H1 (cell line): Measurements from ENCODE around the gene ADRA2A. TPM values are rescaled to one million over a fixed set of nuclear protein-coding genes. Genes with fewer than 3 reads are reported as not detected.

Experiments
- CTCF ChIA-PET: fragments of 300-600 bp; sonication (Branson Sonifier 250); formaldehyde crosslinking; loops from one replicate; lab custom pipeline; 2021; ENCODE audit not compliant: partially characterized antibody; lab: Charles Lee
- POLR2A ChIA-PET: fragments of 300-600 bp; sonication (Branson Sonifier 250); formaldehyde crosslinking; loops from one replicate; lab custom pipeline; 2021; ENCODE audit warnings: inconsistent platforms; ENCODE audit not compliant: partially characterized antibody; lab: Charles Lee
- DNase-seq, 2 experiments: peaks; one replicate each; pipeline versions ENCODE4 v3.0.0 to v3.0.0-alpha.2; 2010 to 2022; ENCODE audit warnings: low spot score in 2 of 2, low read depth in 1 of 2, mixed read lengths in 1 of 2
- FAIRE-seq: peaks from 2 replicates; lab custom pipeline; 2011; peaks lifted over from hg19 to GRCh38; lab: Jason Lieb, UNC
- H2AFZ ChIP-seq: 2 replicates; pipeline ENCODE4 v1.8.1; 2012; ENCODE audit warnings: low read length, inconsistent platforms
- H2AK5ac ChIP-seq: 2 replicates; pipeline ENCODE4 v1.6.1; 2013; ENCODE audit warnings: low read depth, low read length
- H2BK120ac ChIP-seq: replicated peaks from 2 replicates; pipeline ENCODE3; 2013; ENCODE audit warnings: low read depth, low read length, inconsistent platforms
- H2BK12ac ChIP-seq: 2 replicates; pipeline ENCODE4 v1.6.1; 2013; ENCODE audit warnings: low read depth, low read length
- H2BK15ac ChIP-seq: 2 replicates; pipeline ENCODE4 v1.6.1; 2013; ENCODE audit warnings: low read length
- H2BK20ac ChIP-seq: 2 replicates; pipeline ENCODE4 v1.6.1; 2013; ENCODE audit warnings: low read length
- H2BK5ac ChIP-seq: 2 replicates; pipeline ENCODE4 v1.6.1; 2013; ENCODE audit warnings: low read depth, low read length
- H3K14ac ChIP-seq: 2 replicates; pipeline ENCODE4 v1.6.1; 2013; ENCODE audit warnings: inconsistent platforms; ENCODE audit not compliant: insufficient read length
- H3K18ac ChIP-seq: 2 replicates; pipeline ENCODE4 v1.6.1; 2013; ENCODE audit warnings: low read length; ENCODE audit errors: extremely low read depth
- H3K23ac ChIP-seq: 2 replicates; pipeline ENCODE4 v1.6.1; 2013; ENCODE audit warnings: inconsistent platforms; ENCODE audit not compliant: insufficient read length
- H3K23me2 ChIP-seq: 2 replicates; pipeline ENCODE4 v1.6.1; 2013; ENCODE audit warnings: low read depth, low read length
- H3K27ac ChIP-seq: 2 replicates; pipeline ENCODE4 v1.6.1; 2011; ENCODE audit warnings: low read depth, low read length, inconsistent platforms
- H3K27me3 ChIP-seq, 4 experiments: replicated peaks in 1 of 4; 1 replicate in 1 of 4; 2 replicates in 3 of 4; pipeline versions ENCODE4 v1.6.1 to v1.8.1; 2011 to 2013; ENCODE audit warnings: low read length in 3 of 4, mild to moderate bottlenecking in 3 of 4, inconsistent platforms in 2 of 4, mixed read lengths in 2 of 4, moderate library complexity in 1 of 4; ENCODE audit not compliant: control insufficient read depth in 3 of 4, insufficient read depth in 3 of 4; ENCODE audit errors: extremely low read depth in 1 of 4
- H3K36me3 ChIP-seq, 4 experiments: 2 replicates each; pipeline versions ENCODE4 v1.6.1 to v1.8.1; 2011 to 2013; ENCODE audit warnings: mild to moderate bottlenecking in 4 of 4, low read length in 3 of 4, moderate library complexity in 2 of 4, control low read depth in 1 of 4, inconsistent platforms in 1 of 4; ENCODE audit not compliant: insufficient read depth in 4 of 4, control insufficient read depth in 2 of 4
- H3K4ac ChIP-seq: replicated peaks from 2 replicates; pipeline ENCODE3; 2013; ENCODE audit warnings: low read length, low read depth, mixed read lengths, inconsistent platforms; ENCODE audit not compliant: insufficient read length
- H3K4me1 ChIP-seq, 4 experiments: replicated peaks in 1 of 4; 1 replicate in 1 of 4; 2 replicates in 3 of 4; pipeline versions ENCODE4 v1.6.1 to v1.8.1; 2011 to 2013; ENCODE audit warnings: low read length in 3 of 4, inconsistent platforms in 2 of 4, mixed read lengths in 1 of 4; ENCODE audit not compliant: insufficient read depth in 4 of 4, control insufficient read depth in 3 of 4
- H3K4me2 ChIP-seq, 2 experiments: 2 replicates each; pipeline versions ENCODE4 v1.6.1 to v1.8.1; 2011 to 2013; ENCODE audit warnings: low read depth in 2 of 2, low read length in 2 of 2, control low read depth in 1 of 2, inconsistent platforms in 1 of 2, mild to moderate bottlenecking in 1 of 2; ENCODE audit not compliant: insufficient read depth in 1 of 2
- H3K4me3 ChIP-seq, 4 experiments: fragments of 200-600, 300-600 bp in 1 of 4; sonication (generic), shearing (Covaris generic), sonication (Bioruptor Twin) in 1 of 4; 2 replicates each; pipeline versions ENCODE4 v1.5.1 to v1.8.1; 2011 to 2016; ENCODE audit warnings: low read length in 4 of 4, low read depth in 3 of 4, control low read depth in 2 of 4, inconsistent platforms in 2 of 4, mild to moderate bottlenecking in 2 of 4, mixed read lengths in 1 of 4, moderate library complexity in 1 of 4; ENCODE audit not compliant: insufficient read depth in 2 of 4; ENCODE audit errors: extremely low read depth in 1 of 4
- H3K56ac ChIP-seq: replicated peaks from 2 replicates; pipeline ENCODE3; 2013; ENCODE audit warnings: low read depth, mild to moderate bottlenecking, mixed read lengths, low read length, inconsistent platforms; ENCODE audit not compliant: insufficient read length
- H3K79me1 ChIP-seq: 2 replicates; pipeline ENCODE4 v1.6.1; 2013; ENCODE audit warnings: low read depth, low read length, control low read depth
- H3K79me2 ChIP-seq, 2 experiments: 2 replicates each; pipeline versions ENCODE4 v1.6.1 to v1.8.1; 2012 to 2013; ENCODE audit warnings: low read length in 2 of 2, mild to moderate bottlenecking in 2 of 2, inconsistent platforms in 1 of 2; ENCODE audit not compliant: insufficient read depth in 2 of 2, control insufficient read depth in 1 of 2
- H3K9ac ChIP-seq, 4 experiments: replicated peaks in 1 of 4; 1 replicate in 1 of 4; 2 replicates in 3 of 4; pipeline versions ENCODE4 v1.6.1 to v1.8.1; 2011 to 2013; ENCODE audit warnings: low read depth in 3 of 4, low read length in 3 of 4, control low read depth in 2 of 4, mild to moderate bottlenecking in 2 of 4, moderate library complexity in 2 of 4, inconsistent platforms in 1 of 4; ENCODE audit errors: extremely low read depth in 1 of 4
- H3K9me3 ChIP-seq, 2 experiments: 2 replicates each; pipeline versions ENCODE4 v1.6.1 to v1.8.1; 2012 to 2013; ENCODE audit warnings: mild to moderate bottlenecking in 2 of 2, moderate library complexity in 2 of 2, control low read depth in 1 of 2, inconsistent platforms in 1 of 2, low read depth in 1 of 2, low read length in 1 of 2, mixed read lengths in 1 of 2; ENCODE audit not compliant: insufficient read depth in 2 of 2
- H4K20me1 ChIP-seq, 2 experiments: replicated peaks in 1 of 2; 2 replicates each; pipeline versions ENCODE3 to v1.8.1; 2011 to 2013; ENCODE audit warnings: inconsistent platforms in 2 of 2, low read length in 2 of 2, mild to moderate bottlenecking in 1 of 2; ENCODE audit not compliant: insufficient read depth in 2 of 2, control insufficient read depth in 1 of 2
- H4K5ac ChIP-seq: 2 replicates; pipeline ENCODE4 v1.6.1; 2013; ENCODE audit warnings: low read length, low read depth, mixed read lengths, inconsistent platforms; ENCODE audit not compliant: insufficient read length
- H4K8ac ChIP-seq: 2 replicates; pipeline ENCODE4 v1.8.0; 2013; ENCODE audit warnings: mild to moderate bottlenecking, moderate library complexity, low read length, inconsistent platforms; ENCODE audit not compliant: insufficient read depth; ENCODE audit errors: extremely low read depth
- H4K91ac ChIP-seq: replicated peaks from 2 replicates; pipeline ENCODE3; 2013; ENCODE audit warnings: low read length, mixed read lengths, inconsistent platforms; ENCODE audit not compliant: insufficient read length
- ASH2L ChIP-seq: fragments of 200-600, 300-600 bp; sonication (generic); IDR thresholded peaks from one replicate; pipeline ENCODE4 v1.7.1; 2017; ENCODE audit warnings: low read length
- ATF2 ChIP-seq: IDR thresholded peaks from 2 replicates; pipeline ENCODE4 v1.6.1; 2012; ENCODE audit warnings: low read length, inconsistent platforms
- ATF3 ChIP-seq: IDR thresholded peaks from 2 replicates; pipeline ENCODE4 v1.6.1; 2011; ENCODE audit warnings: low read depth, mild to moderate bottlenecking, low read length; ENCODE audit not compliant: insufficient read depth
- PHF8 ChIP-seq: fragments of 200-600 bp; sonication (generic); conservative IDR thresholded peaks from 2 replicates; pipeline ENCODE4 v1.7.1; 2012; ENCODE audit warnings: low read depth, mild to moderate bottlenecking, inconsistent platforms, low read length, moderate library complexity
- POLR2AphosphoS5 ChIP-seq: IDR thresholded peaks from 2 replicates; pipeline ENCODE4 v1.6.1; 2011; ENCODE audit warnings: low read depth, low read length
- POU5F1 ChIP-seq: IDR thresholded peaks from 2 replicates; pipeline ENCODE4 v1.6.1; 2011; ENCODE audit warnings: low read depth, mild to moderate bottlenecking, low read length, moderate library complexity
- RNF2 ChIP-seq: fragments of 200-900, 300-1000 bp; sonication (generic); IDR thresholded peaks from 2 replicates; pipeline ENCODE4 v1.7.1; 2016; ENCODE audit warnings: borderline replicate concordance, low read depth, mild to moderate bottlenecking, antibody characterized with exemption, low read length; ENCODE audit not compliant: poor library complexity, severe bottlenecking; ENCODE audit errors: missing control alignments
- TAF1 ChIP-seq: IDR thresholded peaks from 2 replicates; pipeline ENCODE4 v1.6.1; 2011; ENCODE audit warnings: mild to moderate bottlenecking, low read depth, low read length
- WGBS, 2 experiments: shearing (Covaris generic) in 1 of 2; methylation state at CpG; one replicate each; pipeline versions ENCODE4 v1.1.6 to v1.1.7; 2013 to 2015; ENCODE audit warnings: low lambda C conversion rate in 2 of 2, mixed read lengths in 2 of 2, inconsistent platforms in 1 of 2, low coverage in 1 of 2, missing lambda C conversion rate in 1 of 2; ENCODE audit not compliant: insufficient replicate concordance in 2 of 2, insufficient coverage in 1 of 2, insufficient read length in 1 of 2; ENCODE audit errors: extremely low coverage in 1 of 2, missing lambda C conversion rate in 1 of 2; 5-methylcytosine and 5-hydroxymethylcytosine counted together
- polyA plus RNA-seq, 7 experiments: library from polyadenylated mRNA; depleted of rRNA in 3 of 7; stranded (reverse) in 5 of 7; unstranded in 2 of 7; fragments of >200 nt in 5 of 7; fragments of 200-250 nt in 2 of 7; gene quantifications; 1 replicate in 5 of 7; 2 replicates in 1 of 7; 4 replicates in 1 of 7; pipeline versions ENCODE4 v1.2.1 to v1.2.3, GENCODE V29; 2011 to 2013; ENCODE audit warnings: missing spikeins in 2 of 7, mixed read lengths in 2 of 7
- total RNA-seq: library from RNA; stranded (reverse); fragmentation: NEBNext Ultra II Directional; extraction: Animal tissue kit (Norgen Biotek cat#: 25700); gene quantifications from 2 replicates; pipeline ENCODE4 v1.2.1, GENCODE V29; 2021

Gene ADRA2A
- total and polyA plus RNA-seq, 2 of the 8 experiments (the other 6 are each of a cell fraction or from before 2014, with no cell fraction given), result 5.9 to 6.2 TPM

GRCh38 chr10:111082102-111082975 is 5.5 kb downstream of the ADRA2A start:
- no peak overlapping the region for H3K27ac ChIP-seq
- no peak overlapping the region for H3K9ac ChIP-seq
- no peak overlapping the region for H2BK5ac ChIP-seq
- H4K5ac ChIP-seq, result no peak overlapping the region
- FAIRE-seq (no peak), DNase-seq (peak in 1 of 2 experiments; percentile 45)
- H3K79me2 ChIP-seq, result no peaks in the 10 kb centered on the region
- no peak overlapping the region for H2BK20ac ChIP-seq
- H3K4me1 ChIP-seq, result peaks cover 2 to 18% (median 10%) of the 10 kb centered on the region in 4 experiments
- no peak overlapping the region for H2BK120ac ChIP-seq
- peaks cover 12 to 25% (median 23%) of the 10 kb centered on the region in 4 experiments for H3K27me3 ChIP-seq
- no peak overlapping the region for H2BK15ac ChIP-seq
- peaks cover 0 to 14% of the 10 kb centered on the region in 2 experiments; a peak in 1 of 4 replicates for H3K9me3 ChIP-seq
- H4K20me1 ChIP-seq, result peaks cover 0 to 2% of the 10 kb centered on the region in 2 experiments
- H2BK12ac ChIP-seq, result 0 out of 2 replicates have a peak overlapping the region, but pooled peaks have one; percentile 17
- peaks cover 0 to 13% (median 0%) of the 10 kb centered on the region in 4 experiments; a peak in 1 of 8 replicates for H3K36me3 ChIP-seq
- no peaks in the 10 kb centered on the region for H3K79me1 ChIP-seq
- peak overlapping the region; percentile 1; the same call in 1 of the 2 replicates for H4K8ac ChIP-seq
- H2AK5ac ChIP-seq, result no peak overlapping the region
- no peaks in the 10 kb centered on the region; the same call in 1 of the 2 replicates for H3K23me2 ChIP-seq
- no peak overlapping the region for H4K91ac ChIP-seq
- 68% methylated on average over 11 of the region's 12 CpGs; no CpG with 5 or more reads in 1 of the 2 experiments for WGBS, 2 experiments
- POLR2A ChIA-PET, result interaction anchor here (0.8 to 1.2 kb wide), 2 partner anchors 95 to 138 kb away, joined by 3 read pairs; no protein-coding TSS in a partner anchor
- H3K4me3 ChIP-seq, result no peak overlapping the region
- 0 out of 2 replicates have a peak overlapping the region, but pooled peaks have one; percentile 15 for H2AFZ ChIP-seq
- no peak overlapping the region for H3K23ac ChIP-seq
- H3K56ac ChIP-seq, result no peak overlapping the region
- CTCF ChIA-PET, result interaction anchor here (0.8 to 1.4 kb wide), 4 partner anchors 24 to 125 kb away, joined by 3 to 4 read pairs (median 3); no protein-coding TSS in a partner anchor
- H3K4me2 ChIP-seq, result peak overlapping the region in 1 of 2 experiments; percentile 13; a peak in 1 of 4 replicates
- H3K14ac ChIP-seq, result no peak overlapping the region
- H3K18ac ChIP-seq, result no peak overlapping the region; the same call in 1 of the 2 replicates
- H3K4ac ChIP-seq, result no peak overlapping the region
- TF ChIP-seq RNF2, result no peak
- no peak for TF ChIP-seq POU5F1
- no peak for TF ChIP-seq ATF2
- no peak for TF ChIP-seq TAF1
- TF ChIP-seq POLR2AphosphoS5, result no peak
- no peak for TF ChIP-seq ATF3
- no peak for TF ChIP-seq ASH2L
- TF ChIP-seq PHF8, result no peak
